ENCODE measurements around the gene LEPROT.
"Not testable (repeated sequence)": the region's sequence is repeated elsewhere in the genome, so short reads cannot be mapped to it uniquely, and the experiment has no call there.

Gene LEPROT, protein sequence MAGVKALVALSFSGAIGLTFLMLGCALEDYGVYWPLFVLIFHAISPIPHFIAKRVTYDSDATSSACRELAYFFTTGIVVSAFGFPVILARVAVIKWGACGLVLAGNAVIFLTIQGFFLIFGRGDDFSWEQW

DNA sequence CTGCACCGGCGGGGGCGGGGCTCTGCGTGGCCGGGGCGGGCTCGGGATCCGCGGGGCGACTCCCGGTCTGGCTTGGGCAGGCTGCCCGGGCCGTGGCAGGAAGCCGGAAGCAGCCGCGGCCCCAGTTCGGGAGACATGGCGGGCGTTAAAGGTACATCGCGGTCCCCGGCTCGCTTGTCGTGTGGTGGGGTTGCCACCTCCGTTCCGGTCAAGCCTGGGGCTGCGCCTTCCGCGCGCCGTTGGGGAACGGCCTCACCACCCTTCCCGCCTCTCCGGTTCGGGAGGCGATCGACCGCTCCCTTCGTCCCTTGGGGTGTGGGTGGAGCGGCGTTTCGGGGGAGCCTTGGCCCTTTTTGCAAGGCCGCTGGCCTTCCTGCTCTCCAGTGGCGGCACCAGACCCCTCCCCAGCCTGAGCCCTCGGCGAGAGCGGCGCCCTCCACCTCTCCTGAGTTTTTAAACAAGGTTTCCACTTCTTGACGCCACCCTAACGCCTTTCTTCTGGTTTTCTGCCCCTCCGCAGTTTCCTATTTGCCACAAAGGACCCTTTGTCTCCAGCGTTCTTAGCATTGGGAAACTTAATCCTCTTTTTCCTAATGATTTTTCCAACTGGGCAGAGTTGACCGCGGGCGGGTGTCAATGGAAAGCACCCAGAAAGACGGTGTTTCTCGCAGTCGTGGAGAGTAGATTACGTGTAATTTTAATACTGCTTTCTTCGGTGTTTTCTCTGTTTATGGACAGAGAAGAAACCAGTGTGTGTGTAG is at the start of gene LEPROT, which contains the start of gene LEPR:
TSS of gene LEPROT (plus strand) at position 79 of the 761 bp plus-strand sequence. CDS start at position 136, 57 bp downstream.
TSS of gene LEPR (plus strand) at position 79 of the 761 bp plus-strand sequence. CDS start 144,898 bp downstream, outside the sequence.
- DNase-seq: no peak

DNA sequence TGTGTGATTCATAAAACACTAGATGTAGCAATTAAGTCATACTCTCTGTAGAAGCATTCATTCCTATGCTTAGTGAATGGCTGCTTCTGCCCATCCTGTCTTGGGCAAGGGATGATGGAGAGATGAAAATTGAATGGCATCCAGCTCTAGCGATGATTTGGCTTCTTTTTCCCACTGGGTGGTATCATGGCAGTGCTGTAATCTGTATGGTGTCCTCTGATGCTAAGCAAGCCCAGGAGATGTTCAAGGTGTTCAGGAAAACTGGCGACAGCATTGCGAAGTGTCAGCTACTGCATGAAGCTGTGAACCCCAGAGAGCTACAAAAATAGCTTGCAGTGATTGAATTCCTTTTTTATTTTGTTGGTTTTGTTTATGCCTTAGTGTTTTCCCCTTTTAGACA is 48.9 kb upstream of the LEPROT start:
- no peak for DNase-seq

DNA sequence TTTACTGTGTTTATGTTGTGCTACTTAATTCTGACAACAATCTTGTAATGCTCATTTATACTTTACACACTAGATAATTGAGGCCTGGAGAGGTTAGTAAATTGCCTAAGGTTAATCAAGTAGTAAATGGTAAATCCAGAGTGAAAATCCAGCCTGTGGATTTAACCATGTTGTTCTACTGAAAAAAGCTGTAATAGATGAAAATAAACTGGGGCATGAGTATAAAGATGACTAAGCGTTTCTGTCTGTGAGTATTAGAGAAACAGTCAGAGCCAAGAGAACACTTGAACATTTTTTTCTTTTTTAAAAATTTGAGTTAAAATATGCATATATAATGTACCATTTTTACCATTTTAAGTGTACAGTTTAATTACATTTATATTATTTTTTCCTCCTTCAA is 47.9 kb upstream of the LEPROT start:
- no peak for DNase-seq

DNA sequence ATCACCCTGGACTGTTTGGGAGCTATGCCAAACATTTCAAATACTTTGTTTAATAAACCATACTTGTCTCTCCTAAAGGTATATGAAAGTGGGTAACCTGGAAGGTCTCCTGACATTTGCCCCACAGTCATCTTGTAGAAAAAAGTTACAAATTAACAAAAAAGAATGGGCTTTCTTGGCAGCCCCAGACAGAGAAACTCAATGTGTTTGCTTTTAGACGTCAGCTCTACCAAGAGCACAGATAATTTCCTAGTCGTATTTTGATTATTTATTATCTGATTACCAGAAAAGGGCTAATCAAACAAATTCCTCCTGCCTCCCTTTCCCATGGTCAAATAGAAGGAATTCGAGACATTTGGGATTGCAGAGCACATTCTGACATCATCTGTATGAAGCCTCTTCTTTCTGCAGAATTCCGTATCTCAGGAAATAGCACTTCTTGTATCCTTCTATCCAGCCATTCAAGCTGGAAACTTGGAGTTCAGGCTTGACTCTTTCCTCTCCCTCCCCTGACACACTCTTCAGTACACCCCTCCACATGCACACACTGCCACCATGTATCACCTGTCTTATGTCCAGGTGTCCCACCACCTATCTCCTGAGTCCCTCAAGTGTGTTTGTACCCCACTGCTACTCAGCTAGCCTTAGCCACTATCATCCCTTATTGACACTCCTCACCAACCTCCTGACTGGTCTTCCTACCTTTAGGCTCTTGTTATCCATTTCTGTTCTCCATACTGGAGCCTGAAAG is 42.8 kb upstream of the LEPROT start:
- no peak for DNase-seq

GRCh38 chr1:65378247-65378946 is 42.1 kb upstream of the LEPROT start:
- DNase-seq: no peak

GRCh38 chr1:65384426-65384825 is 36.0 kb upstream of the LEPROT start:
- not testable (repeated sequence) for DNase-seq

DNA sequence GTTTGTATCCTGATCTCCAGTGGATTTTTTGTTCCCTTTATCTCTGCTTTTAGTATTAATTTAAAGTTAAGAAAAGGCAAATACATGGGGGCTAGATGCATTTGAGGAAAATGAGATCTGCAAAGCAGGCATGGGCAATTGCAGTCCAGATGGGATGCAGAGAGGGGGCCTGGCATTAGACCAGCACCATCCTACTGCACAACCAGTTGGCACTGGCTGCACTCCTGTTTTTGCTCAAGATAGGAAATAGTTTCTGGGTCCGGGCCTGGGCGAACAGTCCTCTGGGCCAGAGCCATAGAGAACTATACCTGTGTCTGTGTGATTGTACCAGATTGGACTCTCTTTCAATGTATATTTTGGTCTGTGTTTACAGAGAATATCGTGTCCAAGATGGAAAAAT is 34.0 kb upstream of the LEPROT start:
- DNase-seq: no peak

- DNase-seq: no peak
Measured at GRCh38 chr1:65387821-65388220, 32.6 kb upstream of the LEPROT start.

- no peak for DNase-seq
Measured at GRCh38 chr1:65388908-65389695, 31.4 kb upstream of the LEPROT start.

DNA sequence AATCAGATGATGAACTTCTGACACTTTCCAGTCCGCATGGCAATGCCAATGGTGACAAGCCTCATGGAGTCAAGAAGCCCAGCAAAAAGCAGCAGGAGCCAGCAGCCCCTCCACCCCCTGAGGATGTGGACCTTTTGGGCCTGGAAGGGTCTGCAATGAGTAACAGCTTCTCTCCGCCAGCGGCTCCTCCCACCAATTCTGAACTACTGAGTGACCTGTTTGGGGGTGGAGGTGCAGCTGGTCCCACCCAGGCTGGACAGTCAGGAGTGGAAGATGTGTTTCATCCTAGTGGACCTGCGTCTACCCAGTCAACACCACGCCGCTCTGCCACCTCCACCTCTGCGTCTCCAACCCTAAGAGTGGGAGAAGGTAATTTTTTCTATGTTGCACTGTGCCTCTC is 28.0 kb upstream of the LEPROT start:
- DNase-seq: no peak

DNA sequence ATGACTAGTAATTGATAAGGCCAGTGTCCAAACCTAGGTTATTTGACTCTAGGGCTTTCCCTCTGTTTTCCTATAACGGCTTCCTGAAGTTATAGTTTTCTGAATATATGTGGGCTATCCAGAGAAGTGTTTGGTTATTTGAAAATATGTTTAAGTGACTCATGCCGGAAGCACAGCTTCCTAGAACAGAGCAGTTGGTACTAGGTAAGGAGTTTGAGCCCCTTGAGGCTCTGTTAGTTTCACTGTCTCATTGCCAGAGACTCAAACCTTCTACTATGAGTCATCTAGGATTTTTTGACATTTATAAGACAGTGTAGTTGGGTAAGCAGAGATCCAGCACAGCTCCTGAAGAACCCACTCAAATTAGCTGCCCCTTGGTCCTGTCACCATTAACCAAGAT is 27.1 kb upstream of the LEPROT start:
- no peak for DNase-seq

DNA sequence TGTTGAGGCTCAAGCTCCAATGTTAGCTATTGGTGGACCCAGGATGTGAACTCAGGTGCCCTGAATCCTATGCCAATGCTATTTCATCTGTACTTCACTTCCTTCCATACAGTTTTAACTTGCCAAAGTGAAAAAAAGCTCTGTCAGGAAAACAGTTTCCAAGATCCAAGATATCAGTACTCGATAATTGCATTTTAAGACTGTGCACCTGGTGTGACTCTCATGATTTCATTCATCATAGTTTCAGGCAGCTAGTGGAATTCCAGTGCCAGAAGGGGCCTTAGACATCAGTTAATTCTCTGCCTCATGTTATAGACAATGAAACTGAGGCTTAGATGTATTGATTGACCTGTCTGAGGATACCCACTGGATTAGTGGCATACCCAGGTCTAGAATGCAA is 26.5 kb upstream of the LEPROT start:
- no peak for DNase-seq

GRCh38 chr1:65395887-65396612 is 24.4 kb upstream of the LEPROT start:
- DNase-seq: no peak

GRCh38 chr1:65398083-65398482 is 22.4 kb upstream of the LEPROT start:
- DNase-seq: no peak

DNA sequence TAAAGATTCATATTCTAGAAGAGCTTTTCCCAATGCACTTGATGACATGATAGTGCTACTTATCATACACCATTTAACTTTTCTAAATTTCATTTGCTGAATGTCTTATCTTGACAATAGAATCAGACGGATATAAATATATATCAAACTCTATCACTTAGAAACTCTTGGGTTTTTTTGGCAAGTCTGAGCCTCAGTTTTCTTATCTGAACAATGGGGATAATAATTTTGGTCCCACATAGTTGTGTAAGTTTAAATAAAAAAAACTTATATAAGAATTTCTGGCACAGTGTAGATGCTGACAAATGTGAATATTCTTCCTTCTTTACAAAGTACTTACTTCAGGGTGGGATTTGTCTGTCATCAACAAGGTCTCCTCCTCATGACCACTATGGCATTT is 21.5 kb upstream of the LEPROT start:
- DNase-seq: no peak

DNA sequence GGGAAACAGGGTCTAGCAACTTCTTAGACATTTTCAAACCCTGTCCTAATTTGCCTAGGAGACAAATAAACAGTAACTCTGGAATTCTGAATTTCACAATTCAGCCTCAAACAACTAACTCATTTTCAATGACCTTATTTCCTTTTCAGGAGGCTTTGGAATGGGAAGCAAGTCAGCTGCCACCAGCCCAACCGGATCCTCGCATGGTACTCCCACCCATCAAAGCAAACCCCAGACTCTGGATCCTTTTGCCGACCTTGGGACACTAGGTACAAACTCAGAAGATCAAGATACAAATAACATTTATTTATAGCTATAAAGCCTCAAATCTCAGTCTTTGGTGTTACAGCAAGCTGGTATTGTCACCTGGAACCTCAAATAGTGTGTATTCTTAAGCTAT is 18.9 kb upstream of the LEPROT start:
- DNase-seq: no peak

DNA sequence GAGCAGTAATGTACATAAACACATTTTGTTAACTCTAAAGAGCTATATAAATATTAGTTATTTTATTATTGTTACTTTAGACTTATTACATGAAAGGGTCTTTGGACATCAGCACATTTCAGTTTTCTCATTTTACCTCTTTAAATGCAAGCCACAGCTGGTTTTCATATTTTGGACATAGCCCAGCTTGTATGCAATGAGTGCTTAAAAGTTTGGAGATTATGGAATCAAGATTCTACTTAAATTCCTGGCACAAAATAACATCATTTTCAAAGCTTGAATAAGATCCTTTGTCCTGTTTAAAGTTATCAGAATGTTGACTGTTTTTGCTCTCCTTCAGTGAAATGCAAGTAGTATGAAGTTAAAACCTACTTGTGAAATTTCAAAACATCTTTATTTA is 15.5 kb upstream of the LEPROT start:
- DNase-seq: no peak

GRCh38 chr1:65407877-65408276 is 12.6 kb upstream of the LEPROT start:
- DNase-seq: no peak

DNA sequence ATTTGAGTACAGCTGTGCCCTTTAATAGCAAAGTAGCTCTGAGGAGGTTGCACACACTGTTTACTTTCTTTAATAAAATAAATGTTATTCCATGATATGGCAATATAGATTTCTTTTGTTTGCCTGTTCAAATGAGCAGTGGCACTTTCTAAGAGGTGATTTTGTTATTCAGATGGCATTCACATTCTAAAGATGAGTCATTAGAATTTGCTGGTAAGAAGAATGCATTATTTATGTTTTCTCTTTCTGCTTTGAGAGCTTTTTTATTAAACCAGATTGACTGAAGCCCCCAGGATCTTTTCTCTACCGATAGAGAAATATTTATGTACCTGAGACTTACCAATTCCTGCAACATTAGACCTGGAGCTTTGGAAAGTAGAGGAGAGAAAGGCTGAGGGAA is 11.2 kb upstream of the LEPROT start:
- DNase-seq: no peak

DNA sequence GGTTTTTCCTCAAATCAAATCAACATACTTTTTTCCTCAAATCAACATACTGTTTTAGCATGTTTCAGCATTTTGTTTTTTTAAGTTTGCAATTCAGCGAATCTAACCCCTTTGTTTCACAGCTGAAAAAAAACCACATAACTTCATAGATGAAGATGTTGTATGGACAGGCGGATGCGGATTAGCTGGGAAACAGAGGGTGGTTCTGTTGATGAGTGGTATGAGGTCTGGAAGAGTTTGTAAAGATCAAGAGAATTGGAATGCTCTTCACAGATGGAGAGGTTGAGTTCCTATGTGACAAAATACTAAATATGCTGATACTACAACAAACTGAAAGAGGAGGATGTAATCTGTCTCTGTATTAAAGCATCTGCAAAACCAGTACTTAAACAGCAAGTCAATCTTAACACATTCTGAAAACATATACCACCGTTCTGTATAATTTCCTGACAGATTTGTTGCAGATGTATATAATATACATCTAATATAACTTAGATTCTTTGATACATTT is 10.6 kb upstream of the LEPROT start:
- DNase-seq: no peak

DNA sequence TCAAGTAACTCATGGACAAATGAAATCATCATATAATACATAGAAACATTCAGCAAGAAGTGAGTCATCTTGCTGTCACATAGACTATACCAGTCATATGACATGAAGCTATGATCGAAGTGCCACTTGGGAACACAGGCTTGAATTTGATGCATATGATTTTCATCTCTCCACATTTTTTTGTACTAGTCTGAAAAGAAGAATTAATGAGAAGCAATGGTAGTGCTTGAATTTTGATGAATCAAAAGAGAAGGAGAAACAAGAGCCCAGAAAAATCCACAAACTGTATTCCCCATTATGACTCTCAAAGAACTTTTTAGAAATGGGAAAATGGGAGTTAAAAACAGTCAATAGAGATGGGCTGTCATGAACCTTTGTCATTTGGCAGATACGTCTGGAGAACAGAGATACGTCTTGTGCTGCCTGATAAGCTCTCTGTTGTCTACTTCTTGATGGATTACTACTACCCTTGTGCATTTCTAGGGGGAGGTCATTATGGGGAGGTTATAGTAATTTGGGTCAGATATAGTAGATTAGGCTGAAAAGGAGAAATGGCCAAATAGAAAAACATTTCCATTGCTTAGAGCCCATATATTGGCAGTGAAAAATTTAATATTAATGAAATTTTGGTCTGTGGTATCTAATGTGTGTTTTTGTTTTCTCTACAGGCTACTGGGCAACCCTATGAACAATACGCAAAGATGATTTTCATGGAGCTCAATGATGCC is 8.0 kb upstream of the LEPROT start:
- DNase-seq: no peak
